Measurements from ENCODE around the gene TBXAS1.

TBXAS1 gene

DNA sequence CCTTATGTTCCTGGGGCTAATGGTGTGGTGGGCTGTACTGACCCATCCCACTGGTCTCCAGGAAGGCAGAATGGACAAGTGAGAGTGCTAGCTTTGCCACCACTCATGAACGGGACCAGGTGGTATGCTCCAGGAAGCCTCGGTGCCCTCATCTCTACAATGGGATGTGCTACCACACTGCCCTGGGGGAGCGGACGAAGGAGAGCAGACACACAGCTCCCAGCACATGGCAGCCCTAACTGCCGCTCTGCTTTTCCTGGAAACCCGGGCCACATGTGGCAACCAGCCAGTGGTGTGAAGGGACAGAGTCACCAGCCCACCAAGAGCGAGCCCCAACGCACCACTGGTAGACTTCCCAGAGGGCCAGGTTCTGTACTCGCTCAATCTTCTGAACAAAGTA is 197.9 kb downstream of the TBXAS1 start:
- no peak overlapping the region for H3K4me3 ChIP-seq (ENCODE audit: insufficient read depth, low read length, poor library complexity, severe bottlenecking)
- TF ChIP-seq, protein P1, sequence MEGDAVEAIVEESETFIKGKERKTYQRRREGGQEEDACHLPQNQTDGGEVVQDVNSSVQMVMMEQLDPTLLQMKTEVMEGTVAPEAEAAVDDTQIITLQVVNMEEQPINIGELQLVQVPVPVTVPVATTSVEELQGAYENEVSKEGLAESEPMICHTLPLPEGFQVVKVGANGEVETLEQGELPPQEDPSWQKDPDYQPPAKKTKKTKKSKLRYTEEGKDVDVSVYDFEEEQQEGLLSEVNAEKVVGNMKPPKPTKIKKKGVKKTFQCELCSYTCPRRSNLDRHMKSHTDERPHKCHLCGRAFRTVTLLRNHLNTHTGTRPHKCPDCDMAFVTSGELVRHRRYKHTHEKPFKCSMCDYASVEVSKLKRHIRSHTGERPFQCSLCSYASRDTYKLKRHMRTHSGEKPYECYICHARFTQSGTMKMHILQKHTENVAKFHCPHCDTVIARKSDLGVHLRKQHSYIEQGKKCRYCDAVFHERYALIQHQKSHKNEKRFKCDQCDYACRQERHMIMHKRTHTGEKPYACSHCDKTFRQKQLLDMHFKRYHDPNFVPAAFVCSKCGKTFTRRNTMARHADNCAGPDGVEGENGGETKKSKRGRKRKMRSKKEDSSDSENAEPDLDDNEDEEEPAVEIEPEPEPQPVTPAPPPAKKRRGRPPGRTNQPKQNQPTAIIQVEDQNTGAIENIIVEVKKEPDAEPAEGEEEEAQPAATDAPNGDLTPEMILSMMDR (IDR thresholded peaks at IDR 0.05; ENCODE audit: insufficient read depth, low read length, poor library complexity, severe bottlenecking) = no peak
- no peak for TF ChIP-seq EZH2phosphoT487 (conservative IDR thresholded peaks at IDR 0.05; ENCODE audit: low read length)
- H3K27me3 ChIP-seq (ENCODE audit: low read length) = no peaks in the 10 kb centered on the region
- H3K9me3 ChIP-seq (ENCODE audit: insufficient read depth, low read length) = no peaks in the 10 kb centered on the region
- H4K20me1 ChIP-seq (ENCODE audit: low read depth, low read length) = no peaks in the 10 kb centered on the region
- H3K79me2 ChIP-seq (ENCODE audit: insufficient read depth, low read length) = no peaks in the 10 kb centered on the region
- no peak overlapping the region for H3K27ac ChIP-seq (ENCODE audit: low read depth, low read length)
- H2AFZ ChIP-seq (ENCODE audit: low read depth, low read length, severe bottlenecking) = no peak overlapping the region
- no peaks in the 10 kb centered on the region for H3K9me2 ChIP-seq (replicated peaks; ENCODE audit: insufficient read depth, low read length)
- H3K9ac ChIP-seq (ENCODE audit: low read length) = no peak overlapping the region
- no peaks in the 10 kb centered on the region for H3F3A ChIP-seq (ENCODE audit: insufficient read depth)
- no peaks in the 10 kb centered on the region for H3K36me3 ChIP-seq (ENCODE audit: low read length)
- no peak overlapping the region for H3K4me2 ChIP-seq (ENCODE audit: low read depth, low read length, poor library complexity, severe bottlenecking)

- Histone ChIP-seq H3K27me3 (ENCODE audit: low read length) (no peaks in the 10 kb centered on the region), H3K4me3 (ENCODE audit: insufficient read depth, low read length, poor library complexity, severe bottlenecking) (no peak overlapping the region), H3K79me2 (ENCODE audit: insufficient read depth, low read length) (no peaks in the 10 kb centered on the region), H2AFZ (ENCODE audit: low read depth, low read length, severe bottlenecking) (no peak overlapping the region), H4K20me1 (ENCODE audit: low read depth, low read length) (no peaks in the 10 kb centered on the region), H3K9me3 (ENCODE audit: insufficient read depth, low read length) (no peaks in the 10 kb centered on the region), H3F3A (ENCODE audit: insufficient read depth) (no peaks in the 10 kb centered on the region), H3K27ac (ENCODE audit: low read depth, low read length) (no peak overlapping the region), H3K36me3 (ENCODE audit: low read length) (no peaks in the 10 kb centered on the region), H3K9me2 (replicated peaks; ENCODE audit: insufficient read depth, low read length) (no peaks in the 10 kb centered on the region), H3K4me2 (ENCODE audit: low read depth, low read length, poor library complexity, severe bottlenecking) (no peak overlapping the region), H3K9ac (ENCODE audit: low read length) (no peak overlapping the region)
- TF ChIP-seq, protein P1 (IDR thresholded peaks at IDR 0.05; ENCODE audit: insufficient read depth, low read length, poor library complexity, severe bottlenecking) = no peak
- no peak for TF ChIP-seq EZH2phosphoT487 (conservative IDR thresholded peaks at IDR 0.05; ENCODE audit: low read length)
Observed at GRCh38 chr7:140027858-140028257, 198.8 kb downstream of the TBXAS1 start.

DNA sequence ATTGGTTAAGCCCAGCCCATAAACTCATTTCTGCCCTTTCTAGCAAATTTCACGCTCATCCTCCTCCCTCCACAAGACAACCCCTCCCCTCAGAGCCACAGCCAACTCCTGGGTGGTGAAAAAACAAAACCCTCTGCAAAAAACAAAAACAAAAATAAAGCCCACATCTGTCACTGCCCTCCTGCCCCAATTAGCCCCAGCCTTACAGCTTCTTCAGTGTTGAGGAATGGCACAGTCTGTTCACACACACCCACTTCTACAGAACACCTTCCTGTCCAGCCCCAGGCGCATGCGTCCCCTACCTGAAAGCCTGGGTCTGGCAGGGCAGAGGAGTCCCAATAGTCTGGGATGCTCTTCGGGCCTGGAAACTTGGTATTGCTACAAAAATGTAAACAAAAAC is 199.2 kb downstream of the TBXAS1 start:
- no peaks in the 10 kb centered on the region for H3K9me2 ChIP-seq (replicated peaks; ENCODE audit: insufficient read depth, low read length)
- H4K20me1 ChIP-seq (ENCODE audit: low read depth, low read length) = no peaks in the 10 kb centered on the region
- no peak overlapping the region for H3K27ac ChIP-seq (ENCODE audit: low read depth, low read length)

More for the DNA sequence above, 199.2 kb downstream of the TBXAS1 start:
- no peak overlapping the region for H3K4me3 ChIP-seq (ENCODE audit: insufficient read depth, low read length, poor library complexity, severe bottlenecking)
- no peak overlapping the region for H3K4me2 ChIP-seq (ENCODE audit: low read depth, low read length, poor library complexity, severe bottlenecking)
- H3F3A ChIP-seq (ENCODE audit: insufficient read depth) = no peaks in the 10 kb centered on the region
- TF ChIP-seq, protein P1 (IDR thresholded peaks at IDR 0.05; ENCODE audit: insufficient read depth, low read length, poor library complexity, severe bottlenecking) = no peak
- TF ChIP-seq EZH2phosphoT487 (conservative IDR thresholded peaks at IDR 0.05; ENCODE audit: low read length) = no peak
- H3K9ac ChIP-seq (ENCODE audit: low read length) = no peak overlapping the region
- no peak overlapping the region for H2AFZ ChIP-seq (ENCODE audit: low read depth, low read length, severe bottlenecking)
- no peaks in the 10 kb centered on the region for H3K27me3 ChIP-seq (ENCODE audit: low read length)
- H3K9me3 ChIP-seq (ENCODE audit: insufficient read depth, low read length) = no peaks in the 10 kb centered on the region
- no peaks in the 10 kb centered on the region for H3K36me3 ChIP-seq (ENCODE audit: low read length)
- H3K79me2 ChIP-seq (ENCODE audit: insufficient read depth, low read length) = no peaks in the 10 kb centered on the region
